Coronary artery (tissue), 2 donors: ENCODE results near the gene MBNL2.

Experiments
- DNase-seq: peaks from one replicate; pipeline ENCODE4 v3.0.0-alpha.2; 2017; ENCODE audit warnings: low spot score
- H3K27ac ChIP-seq, 2 donors: fragments of 200-600 bp; sonication (generic); one replicate each; pipeline ENCODE4 v1.5.1; 2016 to 2019
- H3K4me3 ChIP-seq: fragments of 200-600 bp; sonication (generic); 2 replicates; pipeline ENCODE4 v1.5.1; 2016; ENCODE audit warnings: mild to moderate bottlenecking, moderate library complexity
- CTCF ChIP-seq: fragments of 200-600 bp; sonication (generic); IDR thresholded peaks from one replicate; pipeline ENCODE4 v1.5.1; 2019; ENCODE audit warnings: antibody characterized with exemption

The MBNL2 gene

GRCh38 chr13:97379386-97379785 lies 157.3 kb downstream of the MBNL2 start:
- H3K4me3 ChIP-seq, result no peak overlapping the region
- H3K27ac ChIP-seq, result no peak overlapping the region
- DNase-seq, result no peak
- TF ChIP-seq CTCF, result no peak

GRCh38 chr13:97380696-97381095 lies 158.6 kb downstream of the MBNL2 start:
- no peak overlapping the region for H3K27ac ChIP-seq

GRCh38 chr13:97381189-97381588 lies 159.1 kb downstream of the MBNL2 start:
- no peak for TF ChIP-seq CTCF
- Histone ChIP-seq H3K4me3 (no peak overlapping the region), H3K27ac (no peak overlapping the region)
- no peak for DNase-seq

More at GRCh38 chr13:97380696-97381095, 158.6 kb downstream of the MBNL2 start:
- H3K4me3 ChIP-seq, result no peak overlapping the region
- no peak for TF ChIP-seq CTCF
- DNase-seq, result no peak

- no peak overlapping the region for H3K4me3 ChIP-seq
- no peak for TF ChIP-seq CTCF
- DNase-seq, result no peak
- H3K27ac ChIP-seq, result no peak overlapping the region
Observed at GRCh38 chr13:97382276-97382675, 160.1 kb downstream of the MBNL2 start.

- Histone ChIP-seq H3K4me3 (no peak overlapping the region), H3K27ac (no peak overlapping the region)
- TF ChIP-seq CTCF, result no peak
- no peak for DNase-seq
Observed at GRCh38 chr13:97384371-97384770, 162.2 kb downstream of the MBNL2 start.

- H3K27ac ChIP-seq, result no peak overlapping the region
- no peak for TF ChIP-seq CTCF
- no peak for DNase-seq
- H3K4me3 ChIP-seq, result no peak overlapping the region
Observed at GRCh38 chr13:97385146-97385545, 163.0 kb downstream of the MBNL2 start.

GRCh38 chr13:97385854-97386253 lies 163.7 kb downstream of the MBNL2 start:
- H3K4me3 ChIP-seq, result no peak overlapping the region
- DNase-seq, result no peak
- TF ChIP-seq CTCF, result no peak
- H3K27ac ChIP-seq, result peak overlapping the region in 1 of 2 donors; percentile 67
